Measurements from ENCODE around the gene WWC2. TPM values are rescaled to one million over a fixed set of nuclear protein-coding genes. Genes with fewer than 3 reads are reported as not detected.

The WWC2 gene
- total RNA-seq, 1 experiment from 2014 or later = 15.9 TPM

GRCh38 chr4:183350317-183351071 lies 251.4 kb downstream of the WWC2 start:
- in situ Hi-C loops (cut with HindIII; ENCODE audit: low sequenced_read_pairs) = no loop called here
- no peak for DNase-seq (ENCODE audit: low spot score)

DNA sequence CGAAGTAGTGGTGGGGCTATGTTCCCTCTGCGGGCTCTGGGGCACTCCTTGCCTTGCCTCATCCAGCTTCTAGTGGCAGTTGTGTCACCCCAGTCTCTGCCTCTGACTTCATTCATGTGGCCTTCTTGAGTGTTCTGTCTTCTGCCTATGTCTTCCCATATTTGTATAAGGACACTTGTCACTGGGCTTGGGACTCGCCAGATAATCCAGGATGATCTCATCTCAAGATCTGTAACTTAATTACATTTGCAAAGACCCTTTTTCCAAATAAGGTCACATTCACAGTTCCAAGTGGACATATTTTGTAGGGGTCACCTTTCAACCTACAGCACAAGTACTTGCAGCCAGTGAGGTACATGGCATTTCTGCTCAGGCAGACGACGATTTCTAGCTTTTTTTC lies 253.5 kb downstream of the WWC2 start:
- in situ Hi-C loops (cut with HindIII; ENCODE audit: low sequenced_read_pairs) = no loop called here
- no peak for DNase-seq (ENCODE audit: low spot score)

DNA sequence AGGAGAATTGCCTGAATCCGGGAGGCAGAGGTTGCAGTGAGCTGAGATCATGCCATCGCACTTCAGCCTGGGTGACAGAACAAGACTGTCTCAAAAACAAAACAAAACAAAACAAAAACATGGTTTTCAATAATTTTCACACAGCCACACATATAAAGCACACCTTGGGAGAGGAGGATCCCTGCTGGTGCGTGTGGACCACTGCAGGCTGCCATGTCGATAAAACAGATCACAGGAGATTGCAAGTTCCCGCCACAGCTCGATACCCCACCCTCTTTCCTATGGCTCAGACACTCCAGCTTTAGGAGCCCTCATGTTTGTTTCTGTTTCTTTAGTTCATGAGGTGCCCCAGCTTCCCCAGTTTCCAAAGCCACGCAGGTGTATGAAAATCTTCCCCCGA lies 254.5 kb downstream of the WWC2 start:
- in situ Hi-C loops (cut with HindIII; ENCODE audit: low sequenced_read_pairs) = no loop called here

DNA sequence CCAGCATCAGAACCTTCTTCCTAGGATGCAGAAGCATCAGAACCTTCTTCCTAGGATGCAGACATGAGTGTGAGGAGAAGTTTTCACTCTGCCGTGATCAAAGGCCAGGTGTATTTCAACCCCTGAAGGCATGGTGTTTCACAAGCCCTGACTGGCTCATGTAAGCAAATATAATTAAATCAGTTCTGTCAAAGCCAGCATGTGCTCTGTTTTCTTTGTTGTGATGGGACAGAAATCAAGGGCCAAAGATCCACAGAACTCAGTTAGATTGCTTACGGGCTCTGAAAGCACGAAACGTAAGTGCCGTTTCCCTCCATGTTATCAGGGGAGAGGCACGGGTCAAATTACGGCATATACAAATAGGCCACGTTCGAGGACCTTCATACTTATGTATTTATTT lies 255.2 kb downstream of the WWC2 start:
- in situ Hi-C loops (cut with HindIII; ENCODE audit: low sequenced_read_pairs) = no loop called here
- DNase-seq (ENCODE audit: low spot score) = no peak

More for the DNA sequence above, 254.5 kb downstream of the WWC2 start:
- no peak for DNase-seq (ENCODE audit: low spot score)

GRCh38 chr4:183355405-183355804 lies 256.3 kb downstream of the WWC2 start:
- DNase-seq (ENCODE audit: low spot score) = no peak
- in situ Hi-C loops (cut with HindIII; ENCODE audit: low sequenced_read_pairs) = no loop called here

DNA sequence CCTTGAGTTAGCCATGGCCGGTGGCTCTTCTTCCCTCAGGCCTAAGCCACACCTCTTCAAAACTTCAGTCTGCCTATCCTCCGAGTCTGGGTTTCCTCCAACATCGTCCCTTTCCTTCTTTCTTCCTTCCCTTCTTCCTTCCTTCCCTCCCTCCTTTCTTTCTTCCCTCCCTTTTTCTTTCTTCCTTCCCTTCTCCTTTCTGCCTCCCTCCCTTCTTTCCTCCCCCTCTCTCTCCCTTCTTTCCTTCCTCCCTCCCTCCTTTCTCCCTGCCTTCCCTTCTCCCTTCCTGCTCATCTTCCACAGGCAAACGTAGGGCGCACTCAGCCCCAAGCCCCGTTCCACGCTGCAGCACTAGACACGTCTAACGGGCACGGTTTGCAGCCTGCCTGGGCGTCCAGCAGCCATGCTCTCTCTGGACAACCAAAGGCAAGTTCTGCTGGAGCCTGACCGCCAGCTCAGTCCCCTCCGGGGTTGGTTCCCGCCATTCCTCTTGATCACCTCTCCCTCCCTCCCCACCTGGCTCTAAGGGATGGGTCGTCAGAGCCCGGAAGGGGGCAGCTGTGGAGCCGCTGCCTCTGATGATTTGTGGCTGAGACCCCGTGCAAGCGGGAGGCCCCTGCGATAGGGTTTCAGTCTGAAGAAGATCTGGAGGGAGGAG lies 257.2 kb downstream of the WWC2 start:
- in situ Hi-C loops (cut with HindIII; ENCODE audit: low sequenced_read_pairs) = no loop called here
- DNase-seq (ENCODE audit: low spot score) = no peak

DNA sequence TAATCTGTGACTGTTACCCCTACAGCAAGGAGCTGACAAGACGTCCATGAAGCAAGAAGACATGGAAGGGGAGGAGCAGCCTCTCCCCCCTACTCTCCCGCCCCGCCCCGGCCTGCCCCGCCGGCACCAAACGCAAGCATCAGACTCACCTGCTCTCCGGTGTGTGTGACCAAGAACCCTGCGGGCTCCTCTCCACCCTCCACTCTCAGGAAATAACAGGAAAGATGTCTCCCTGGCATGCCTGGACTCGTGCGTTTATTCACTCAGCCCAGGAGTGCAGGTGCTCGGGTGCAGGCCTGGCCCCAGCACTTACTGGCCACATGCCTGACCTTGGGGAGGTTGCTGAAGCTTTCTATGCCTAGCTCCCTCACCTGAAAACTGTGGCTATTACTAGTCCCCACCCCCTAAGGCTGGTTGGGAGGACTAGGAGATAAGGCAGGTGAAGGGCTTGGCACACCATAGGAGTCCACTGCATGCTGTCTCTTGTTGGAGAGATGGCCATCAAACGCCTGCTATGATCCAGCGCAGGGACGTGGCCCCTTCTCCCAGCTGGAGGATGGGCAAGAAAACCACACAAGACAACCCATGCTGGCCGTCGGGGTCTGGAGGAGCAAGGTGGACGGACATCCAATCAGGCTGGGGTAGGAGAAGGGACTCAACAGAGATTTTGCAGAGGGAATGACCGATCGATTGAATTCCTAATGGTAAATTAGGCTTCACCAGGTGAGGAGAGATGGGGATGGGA lies 258.0 kb downstream of the WWC2 start:
- in situ Hi-C loops (cut with HindIII; ENCODE audit: low sequenced_read_pairs) = no loop called here
- no peak for DNase-seq (ENCODE audit: low spot score)

GRCh38 chr4:183358215-183358755 lies 259.2 kb downstream of the WWC2 start:
- in situ Hi-C loops (cut with HindIII; ENCODE audit: low sequenced_read_pairs) = no loop called here
- no peak for DNase-seq (ENCODE audit: low spot score)

DNA sequence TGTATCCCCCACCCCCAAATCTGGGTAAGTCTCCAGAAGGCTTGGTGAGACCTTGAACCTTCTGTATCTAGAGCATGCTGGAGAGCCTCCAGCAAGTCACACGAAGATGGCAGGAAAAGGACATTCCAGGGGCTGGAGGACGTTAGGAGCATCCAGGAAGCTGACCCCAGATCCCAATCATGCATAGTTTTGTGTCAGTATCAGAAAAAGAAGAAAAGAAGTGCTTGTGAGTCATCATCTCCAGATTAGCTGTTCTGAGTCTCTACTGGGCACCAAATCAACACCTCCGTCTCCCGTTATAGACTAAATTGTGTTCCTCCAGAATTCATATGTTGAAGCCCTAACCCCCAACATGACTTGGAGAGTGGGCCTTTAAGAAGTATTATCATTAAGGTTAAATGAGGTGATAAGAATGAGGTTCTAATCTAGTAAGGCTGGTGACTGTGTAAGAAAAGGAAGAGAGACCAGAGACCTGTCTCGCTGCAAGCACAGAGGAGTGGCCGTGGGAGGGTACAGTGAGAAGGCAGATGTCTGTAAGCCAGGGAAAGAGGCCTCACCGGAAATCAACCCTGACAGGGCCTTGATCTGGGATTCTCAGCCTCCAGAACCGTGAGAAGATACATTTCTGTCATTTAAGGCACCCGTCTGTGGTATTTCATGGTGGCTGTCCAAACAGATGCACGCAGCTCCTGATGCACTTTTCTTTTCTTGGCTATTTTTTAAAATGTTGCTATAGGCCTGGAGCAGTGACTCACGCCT lies 261.3 kb downstream of the WWC2 start:
- DNase-seq (ENCODE audit: low spot score) = no peak
- in situ Hi-C loops (cut with HindIII; ENCODE audit: low sequenced_read_pairs) = no loop called here

GRCh38 chr4:183362036-183362435 lies 263.0 kb downstream of the WWC2 start:
- DNase-seq (ENCODE audit: low spot score) = no peak
- in situ Hi-C loops (cut with HindIII; ENCODE audit: low sequenced_read_pairs) = no loop called here

GRCh38 chr4:183362916-183363542 lies 264.0 kb downstream of the WWC2 start:
- in situ Hi-C loops (cut with HindIII; ENCODE audit: low sequenced_read_pairs) = no loop called here
- no peak for DNase-seq (ENCODE audit: low spot score)

DNA sequence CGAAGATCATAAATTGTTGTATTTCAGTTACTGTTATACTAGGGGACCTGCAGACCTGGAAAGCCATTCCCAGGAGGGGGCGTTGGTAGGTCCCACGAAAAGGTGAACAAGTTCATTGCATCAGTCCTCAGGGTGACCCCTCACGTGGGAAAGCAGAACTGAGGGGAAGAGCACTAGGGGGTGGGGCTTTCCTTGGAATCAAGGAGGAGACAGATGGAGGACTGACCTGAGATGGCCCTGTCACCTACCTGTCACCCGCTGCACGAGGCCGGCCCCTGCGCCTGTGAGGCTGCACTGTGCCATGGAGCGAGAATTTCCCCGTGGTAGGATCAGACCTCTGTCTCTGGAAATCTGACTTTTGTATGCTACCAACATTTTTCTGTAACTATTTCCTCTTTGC lies 265.0 kb downstream of the WWC2 start:
- DNase-seq (ENCODE audit: low spot score) = no peak

GRCh38 chr4:183366206-183366835 lies 267.3 kb downstream of the WWC2 start:
- DNase-seq (ENCODE audit: low spot score) = no peak
- in situ Hi-C loops (cut with HindIII; ENCODE audit: low sequenced_read_pairs) = no loop called here

More for the DNA sequence above, 265.0 kb downstream of the WWC2 start:
- in situ Hi-C loops (cut with HindIII; ENCODE audit: low sequenced_read_pairs) = no loop called here

GRCh38 chr4:183369073-183369472 lies 270.0 kb downstream of the WWC2 start:
- DNase-seq (ENCODE audit: low spot score) = no peak
- in situ Hi-C loops (cut with HindIII; ENCODE audit: low sequenced_read_pairs) = no loop called here

Other genes starting within 250 kb of the WWC2 start
- gene DCTD, start 181.9 kb upstream of the WWC2 start, total RNA-seq (2014; rRNA removed; shearing (Covaris generic)) = 107 and 122 TPM in 2 replicates
- not detected in 2 replicates for gene CLDN22, start 221.0 kb downstream of the WWC2 start, total RNA-seq (2014; rRNA removed; shearing (Covaris generic))
- not detected in 2 replicates for gene CLDN24, start 223.2 kb downstream of the WWC2 start, total RNA-seq (2014; rRNA removed; shearing (Covaris generic))